Large intestine (tissue), 12 donors: ENCODE measurements around the gene UBAC2. TPM values are rescaled to one million over a fixed set of nuclear protein-coding genes. Genes with fewer than 3 reads are reported as not detected.

Source experiments
- DNase-seq, 2 donors: peaks; one replicate each; pipeline versions ENCODE4 v3.0.0 to v3.0.0-alpha.2; 2013
- H3K27ac ChIP-seq: one replicate; pipeline ENCODE4 v1.5.1; 2013; ENCODE audit warnings: low read length
- H3K27me3 ChIP-seq: 2 replicates; pipeline ENCODE4 v1.6.1; 2013; ENCODE audit warnings: low read length; ENCODE audit not compliant: control insufficient read depth, insufficient read depth
- H3K36me3 ChIP-seq: 2 replicates; pipeline ENCODE4 v1.6.1; 2013; ENCODE audit warnings: low read length; ENCODE audit not compliant: control insufficient read depth, insufficient read depth
- H3K4me1 ChIP-seq: one replicate; pipeline ENCODE4 v1.6.1; 2013; ENCODE audit warnings: low read length; ENCODE audit not compliant: control insufficient read depth, insufficient read depth
- H3K4me3 ChIP-seq: one replicate; pipeline ENCODE4 v1.5.1; 2013; ENCODE audit warnings: low read length
- H3K9me3 ChIP-seq: one replicate; pipeline ENCODE4 v1.6.1; 2013; ENCODE audit warnings: mild to moderate bottlenecking, low read depth, low read length, moderate library complexity; ENCODE audit not compliant: control insufficient read depth
- WGBS: methylation state at CpG from one replicate; pipeline ENCODE4 v1.1.5; 2013; ENCODE audit warnings: low lambda C conversion rate; ENCODE audit not compliant: insufficient coverage; 5-methylcytosine and 5-hydroxymethylcytosine counted together
- long read RNA-seq, 11 donors: transcript quantifications; one replicate each; lab custom pipeline, GENCODE V29; 2026
- polyA plus RNA-seq: library from polyadenylated mRNA; unstranded; fragments of 120-200 nt; gene quantifications from one replicate; pipeline ENCODE4 v1.2.1, GENCODE V29; 2013

Gene UBAC2
- polyA plus RNA-seq = 77.8 TPM
- long read RNA-seq, donor 1, transcript UBAC2-203 (9 exons, 1,375 nt) = major isoform, 19 of 20 reads
- long read RNA-seq, donor 1, partial matches to known transcripts = 0 of 20 reads
- long read RNA-seq, donor 1, other reads (novel, unspliced or antisense) = 0 of 20 reads
- long read RNA-seq, donor 2, transcript UBAC2-203 (9 exons, 1,375 nt) = major isoform, 23 of 23 reads
- long read RNA-seq, donor 2, partial matches to known transcripts = 0 of 23 reads
- long read RNA-seq, donor 2, other reads (novel, unspliced or antisense) = 0 of 23 reads
- long read RNA-seq, donor 3 = 0 reads
- long read RNA-seq, donor 4, partial matches to known transcripts = 0 of 1 reads
- long read RNA-seq, donor 4, other reads (novel, unspliced or antisense) = 0 of 1 reads
- long read RNA-seq, donor 5, transcript UBAC2-203 (9 exons, 1,375 nt) = major isoform, 17 of 18 reads
- long read RNA-seq, donor 5, partial matches to known transcripts = 0 of 18 reads
- long read RNA-seq, donor 5, other reads (novel, unspliced or antisense) = 0 of 18 reads
- long read RNA-seq, donor 6, transcript UBAC2-203 (9 exons, 1,375 nt) = major isoform, 25 of 26 reads
- long read RNA-seq, donor 6, partial matches to known transcripts = 0 of 26 reads
- long read RNA-seq, donor 6, other reads (novel, unspliced or antisense) = 0 of 26 reads
- long read RNA-seq, donor 7, transcript UBAC2-203 (9 exons, 1,375 nt) = major isoform, 12 of 12 reads
- long read RNA-seq, donor 7, partial matches to known transcripts = 0 of 12 reads
- long read RNA-seq, donor 7, other reads (novel, unspliced or antisense) = 0 of 12 reads
- long read RNA-seq, donor 8, transcript UBAC2-203 (9 exons, 1,375 nt) = major isoform, 24 of 25 reads
- long read RNA-seq, donor 8, partial matches to known transcripts = 0 of 25 reads
- long read RNA-seq, donor 8, other reads (novel, unspliced or antisense) = 0 of 25 reads
- long read RNA-seq, donor 9, transcript UBAC2-203 (9 exons, 1,375 nt) = major isoform, 21 of 29 reads
- long read RNA-seq, donor 9, partial matches to known transcripts = 7 of 29 reads
- long read RNA-seq, donor 9, other reads (novel, unspliced or antisense) = 0 of 29 reads
- long read RNA-seq, donor 10, transcript UBAC2-203 (9 exons, 1,375 nt) = major isoform, 27 of 33 reads
- long read RNA-seq, donor 10, partial matches to known transcripts = 0 of 33 reads
- long read RNA-seq, donor 10, other reads (novel, unspliced or antisense) = 6 of 33 reads
- long read RNA-seq, donor 11, transcript UBAC2-203 (9 exons, 1,375 nt) = major isoform, 29 of 30 reads
- long read RNA-seq, donor 11, partial matches to known transcripts = 0 of 30 reads
- long read RNA-seq, donor 11, other reads (novel, unspliced or antisense) = 0 of 30 reads

GRCh38 chr13:99200432-99201167, at the start of gene UBAC2:
TSS of gene UBAC2 (plus strand) at chr13:99200854. CDS start at chr13:99200909, 55 bp downstream.
- Histone ChIP-seq H3K4me1 (peaks cover 27% of the 10 kb centered on the region), H3K9me3 (no peaks in the 10 kb centered on the region), H3K27ac (peak within 1 kb of the TSS; percentile 99), H3K36me3 (peaks cover 5% of the 10 kb centered on the region), H3K27me3 (no peaks in the 10 kb centered on the region), H3K4me3 (peak within 1 kb of the TSS; percentile 98)
- DNase-seq = peak; percentile 97 to 98
- no CpG with 5 or more reads among the region's 76 CpGs for WGBS

- Histone ChIP-seq H3K36me3 (no peaks in the 10 kb centered on the region), H3K4me3 (no peak overlapping the region), H3K27me3 (no peaks in the 10 kb centered on the region), H3K9me3 (no peaks in the 10 kb centered on the region), H3K4me1 (no peaks in the 10 kb centered on the region), H3K27ac (no peak overlapping the region)
- DNase-seq = no peak
- WGBS = no CpG with 5 or more reads among the region's 4 CpGs
Observed at GRCh38 chr13:99151516-99151915, 49.1 kb upstream of the UBAC2 start.

GRCh38 chr13:99153219-99153618, 47.4 kb upstream of the UBAC2 start:
- Histone ChIP-seq H3K9me3 (no peaks in the 10 kb centered on the region), H3K27me3 (no peaks in the 10 kb centered on the region), H3K36me3 (no peaks in the 10 kb centered on the region), H3K4me3 (no peak overlapping the region), H3K27ac (no peak overlapping the region), H3K4me1 (no peaks in the 10 kb centered on the region)
- 100% methylated on average over 1 of the region's 1 CpG for WGBS
- DNase-seq = no peak

- DNase-seq = no peak
- Histone ChIP-seq H3K27me3 (peaks cover 7% of the 10 kb centered on the region), H3K9me3 (no peaks in the 10 kb centered on the region), H3K4me1 (no peaks in the 10 kb centered on the region), H3K36me3 (no peaks in the 10 kb centered on the region), H3K4me3 (no peak overlapping the region), H3K27ac (no peak overlapping the region)
- no CpG with 5 or more reads among the region's 2 CpGs for WGBS
Observed at GRCh38 chr13:99154064-99154463, 46.6 kb upstream of the UBAC2 start.

GRCh38 chr13:99155821-99156220, 44.8 kb upstream of the UBAC2 start:
- Histone ChIP-seq H3K36me3 (no peaks in the 10 kb centered on the region), H3K4me1 (no peaks in the 10 kb centered on the region), H3K27ac (no peak overlapping the region), H3K9me3 (no peaks in the 10 kb centered on the region), H3K4me3 (no peak overlapping the region), H3K27me3 (peaks cover 7% of the 10 kb centered on the region)
- WGBS = no CpG with 5 or more reads among the region's 5 CpGs
- DNase-seq = no peak

GRCh38 chr13:99157046-99157445, 43.6 kb upstream of the UBAC2 start:
- H3K4me3 ChIP-seq = no peak overlapping the region
- DNase-seq = no peak
- WGBS = 83% methylated on average over 1 of the region's 5 CpGs
- H3K36me3 ChIP-seq = no peaks in the 10 kb centered on the region
- H3K4me1 ChIP-seq = no peaks in the 10 kb centered on the region
- no peak overlapping the region for H3K27ac ChIP-seq
- H3K27me3 ChIP-seq = peaks cover 7% of the 10 kb centered on the region
- no peaks in the 10 kb centered on the region for H3K9me3 ChIP-seq

GRCh38 chr13:99158846-99159245, 41.8 kb upstream of the UBAC2 start:
- no peaks in the 10 kb centered on the region for H3K36me3 ChIP-seq
- DNase-seq = no peak
- H3K9me3 ChIP-seq = no peaks in the 10 kb centered on the region
- H3K27me3 ChIP-seq = peaks cover 7% of the 10 kb centered on the region
- WGBS = 14% methylated on average over 1 of the region's 8 CpGs
- no peaks in the 10 kb centered on the region for H3K4me1 ChIP-seq
- H3K4me3 ChIP-seq = no peak overlapping the region
- no peak overlapping the region for H3K27ac ChIP-seq

- no peak overlapping the region for H3K4me3 ChIP-seq
- 33% methylated on average over 3 of the region's 8 CpGs for WGBS
- peak in 1 of 2 donors; percentile 22 for DNase-seq
- no peaks in the 10 kb centered on the region for H3K36me3 ChIP-seq
- no peak overlapping the region for H3K27ac ChIP-seq
- H3K27me3 ChIP-seq = peaks cover 7% of the 10 kb centered on the region
- H3K4me1 ChIP-seq = no peaks in the 10 kb centered on the region
- no peaks in the 10 kb centered on the region for H3K9me3 ChIP-seq
Observed at GRCh38 chr13:99159331-99160061, 41.2 kb upstream of the UBAC2 start.

- no peaks in the 10 kb centered on the region for H3K4me1 ChIP-seq
- H3K4me3 ChIP-seq = no peak overlapping the region
- H3K36me3 ChIP-seq = no peaks in the 10 kb centered on the region
- H3K27me3 ChIP-seq = peaks cover 7% of the 10 kb centered on the region
- no peak for DNase-seq
- H3K9me3 ChIP-seq = no peaks in the 10 kb centered on the region
- WGBS = no CpG with 5 or more reads among the region's 4 CpGs
- no peak overlapping the region for H3K27ac ChIP-seq
Observed at GRCh38 chr13:99160415-99160814, 40.2 kb upstream of the UBAC2 start.
